Activated T-cell treated with anti-CD3 and anti-CD28 coated beads for 24 hours (primary cell): ENCODE results near the gene RPS6KA5.
"Not testable (repeated sequence)": the region's sequence is repeated elsewhere in the genome, so short reads cannot be mapped to it uniquely, and the experiment has no call there.

Experiments
- DNase-seq: peaks from one replicate; pipeline ENCODE4 v3.0.0-alpha.2; 2020; ENCODE audit warnings: low read depth

The RPS6KA5 gene

GRCh38 chr14:91065266-91065665 lies 4.8 kb upstream of the RPS6KA5 start:
- no peak for DNase-seq

- no peak for DNase-seq
Measured at GRCh38 chr14:91063119-91063518, 2.7 kb upstream of the RPS6KA5 start.

DNA sequence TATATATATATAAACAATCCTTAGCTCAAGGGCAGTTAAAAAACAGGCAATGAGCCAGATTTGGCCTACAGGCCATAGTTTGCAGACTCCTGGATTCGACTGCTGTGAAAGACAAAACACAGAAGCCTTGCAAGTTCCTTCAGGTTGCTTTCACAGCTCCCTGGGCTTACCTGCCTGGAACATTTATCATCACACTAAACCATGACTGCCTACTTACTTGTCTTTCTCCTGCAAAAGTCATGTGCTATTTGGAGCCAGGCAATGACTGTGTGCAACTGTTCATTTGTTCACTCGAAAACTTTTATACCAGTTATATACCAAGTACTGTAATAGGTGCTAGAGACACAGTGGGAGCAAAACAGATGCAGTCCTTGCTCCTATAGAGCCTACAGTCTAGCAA lies 2.2 kb upstream of the RPS6KA5 start:
- DNase-seq = no peak

DNA sequence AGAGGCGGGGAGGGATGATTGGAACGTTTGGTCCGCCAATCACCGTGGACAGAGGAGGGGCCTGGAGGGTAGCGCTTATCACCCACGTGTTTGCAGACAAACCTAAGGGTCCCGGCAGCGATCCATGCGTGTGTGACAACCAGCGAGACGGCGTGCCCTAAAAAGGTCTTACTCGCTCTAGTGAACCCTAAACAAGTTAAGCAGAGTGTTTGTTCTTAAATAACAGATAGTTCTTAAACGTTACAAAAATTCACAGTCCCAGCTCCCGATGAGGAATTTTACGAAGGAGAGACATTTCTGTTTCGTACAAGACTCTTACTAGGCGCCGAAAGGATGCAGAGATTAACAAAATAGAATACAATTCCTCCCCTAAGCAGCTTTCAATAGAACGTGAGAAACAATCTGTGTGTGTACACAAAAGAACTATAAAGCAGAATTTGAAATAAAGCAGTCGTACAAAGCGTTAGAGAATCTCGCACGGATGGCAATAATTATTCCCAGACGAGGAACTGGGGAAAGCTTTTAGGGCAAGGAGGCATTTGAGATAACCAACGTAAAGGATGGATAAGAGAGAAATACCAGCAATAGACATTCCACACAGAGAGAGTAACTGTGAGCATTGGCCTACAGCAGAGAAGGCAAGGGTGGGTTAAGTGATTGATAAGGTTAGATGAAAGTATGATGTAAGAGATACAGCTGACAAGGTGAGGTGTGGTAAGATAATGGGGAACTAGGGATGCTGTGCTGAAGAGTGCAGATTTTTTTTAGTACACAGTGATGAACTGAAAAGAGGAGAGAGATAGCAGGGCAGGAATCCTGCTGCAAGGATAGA lies 831 bp upstream of the RPS6KA5 start:
- DNase-seq = no peak

GRCh38 chr14:91059576-91060350 lies 678 bp downstream of the RPS6KA5 start:
- DNase-seq = peak; percentile 38

DNA sequence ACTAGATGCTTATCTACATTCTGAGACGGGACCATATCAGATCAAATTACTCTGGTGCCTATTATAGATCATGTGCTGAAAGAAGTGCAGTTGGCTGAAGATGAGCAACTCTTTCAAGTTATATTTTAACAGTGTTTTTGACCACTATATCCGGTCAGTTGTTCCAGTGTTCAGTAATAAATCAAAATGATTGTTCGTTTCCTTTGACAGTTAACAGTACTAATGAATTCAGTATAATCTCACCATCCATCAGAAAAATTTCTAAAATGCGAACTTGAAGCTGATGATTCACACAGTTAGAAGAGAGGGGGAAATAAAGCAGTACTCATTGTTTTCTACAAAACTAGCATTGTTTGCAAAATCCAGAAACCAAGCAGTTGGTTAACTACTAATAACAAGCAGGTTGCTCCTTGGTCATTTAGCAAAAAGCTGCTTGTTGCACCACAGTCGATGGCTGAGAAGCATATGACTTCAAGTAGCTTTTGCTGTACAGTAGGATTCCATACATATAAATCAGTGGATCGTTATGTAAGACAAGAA lies 2.3 kb downstream of the RPS6KA5 start:
- no peak for DNase-seq

DNA sequence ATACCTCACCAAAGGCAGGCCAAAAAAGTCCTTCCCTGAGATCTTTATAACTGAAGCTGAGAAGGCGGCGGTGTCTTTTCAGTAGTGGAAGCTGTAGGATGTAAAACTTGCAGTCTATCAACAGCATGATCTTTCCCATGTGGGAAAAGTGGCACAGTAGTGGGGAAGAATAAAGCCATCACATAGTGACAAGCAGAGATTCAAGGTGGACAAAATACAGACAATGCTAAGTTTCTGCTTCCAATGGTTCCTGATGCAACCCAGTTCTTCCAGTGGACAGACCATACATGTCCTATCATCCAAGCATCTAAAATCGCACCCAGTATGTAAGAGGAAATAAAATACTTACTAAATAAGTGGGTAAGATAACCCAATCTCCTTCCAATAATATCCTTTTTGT lies 4.1 kb downstream of the RPS6KA5 start:
- no peak for DNase-seq

DNA sequence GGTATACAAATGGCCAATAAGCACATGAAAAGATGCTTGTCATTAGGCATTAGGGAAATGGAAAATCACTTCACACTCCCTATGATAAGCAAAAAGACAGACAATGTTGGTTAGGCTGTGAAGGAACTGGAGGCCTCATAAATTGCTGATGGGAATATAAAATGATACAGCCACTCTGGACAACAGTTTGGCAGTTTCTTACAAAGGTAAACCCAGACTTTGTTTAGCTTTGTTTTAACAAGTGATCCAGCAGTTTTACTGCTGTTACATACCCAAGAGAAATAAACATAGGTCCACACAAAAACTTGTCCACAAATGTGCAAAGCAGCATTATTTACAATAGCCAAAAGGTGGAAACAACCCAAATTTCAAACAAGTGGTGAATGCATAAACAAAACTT lies 5.4 kb downstream of the RPS6KA5 start:
- DNase-seq = no peak

DNA sequence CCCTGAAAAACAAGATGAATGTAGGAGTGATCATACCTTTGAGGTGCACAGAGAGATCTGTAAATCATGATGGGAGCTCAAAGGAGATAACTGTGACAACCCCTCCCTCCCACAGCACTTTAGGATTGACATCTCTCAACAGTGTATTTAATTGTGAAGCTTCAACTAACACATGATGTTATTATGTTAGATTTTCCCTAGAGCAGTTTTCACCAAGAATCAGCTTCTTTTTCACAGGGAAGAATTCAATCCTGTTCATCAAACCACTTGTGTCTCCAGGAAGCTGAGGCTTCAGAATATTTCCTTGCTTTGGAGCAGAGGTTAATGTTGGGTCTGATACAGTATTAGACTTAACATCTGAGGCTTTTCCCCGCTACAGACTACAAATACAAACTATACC lies 11.8 kb downstream of the RPS6KA5 start:
- no peak for DNase-seq

- no peak for DNase-seq
Measured at GRCh38 chr14:91048265-91048664, 12.2 kb downstream of the RPS6KA5 start.

DNA sequence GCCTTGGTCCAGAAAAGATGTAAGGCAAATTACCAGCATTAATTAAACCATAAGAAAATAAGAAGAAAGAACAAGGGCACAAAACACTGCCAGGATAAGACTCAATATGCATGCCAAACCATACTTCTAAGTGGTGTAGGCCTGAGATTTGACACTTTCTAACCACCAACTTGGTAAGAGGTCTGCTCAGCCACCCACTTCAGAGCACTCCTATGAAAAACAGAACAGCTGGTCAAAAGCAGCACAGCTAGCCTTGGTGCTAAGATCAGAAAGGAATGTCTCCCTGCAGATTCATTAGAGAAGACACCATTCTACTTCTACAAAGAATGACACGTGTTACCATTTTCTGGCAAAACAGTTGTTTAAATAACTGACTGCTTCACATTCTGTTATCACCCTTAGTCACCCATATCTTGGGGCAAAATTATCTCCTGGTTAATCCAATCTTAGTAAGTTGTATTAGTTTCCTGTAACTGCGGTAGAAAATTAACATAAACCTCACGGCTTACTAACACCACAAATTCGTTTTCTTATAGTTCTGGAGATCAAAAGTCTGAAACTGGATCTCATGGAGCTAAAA lies 13.2 kb downstream of the RPS6KA5 start:
- no peak for DNase-seq

- no peak for DNase-seq
Measured at GRCh38 chr14:91046488-91047072, 13.9 kb downstream of the RPS6KA5 start.

DNA sequence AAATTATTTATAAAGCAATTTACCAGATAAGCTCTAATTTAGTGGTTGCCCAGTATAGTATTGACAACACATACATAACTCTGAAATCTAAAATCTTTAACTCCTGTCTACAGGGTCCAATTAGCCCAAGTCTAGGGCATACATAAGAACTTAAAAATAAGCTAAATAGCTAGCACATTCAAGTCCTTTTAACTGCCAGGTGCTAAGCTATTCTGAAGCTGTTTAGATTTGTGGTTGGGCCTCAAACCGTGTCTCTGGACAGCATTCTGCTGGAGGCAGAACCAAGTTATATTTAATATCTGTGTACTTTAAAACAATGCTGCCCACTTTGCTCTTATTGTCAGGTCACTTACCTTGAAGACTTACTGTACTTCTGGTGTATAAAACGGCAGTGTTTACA lies 19.0 kb downstream of the RPS6KA5 start:
- no peak for DNase-seq

GRCh38 chr14:91040545-91040944 lies 19.9 kb downstream of the RPS6KA5 start:
- no peak for DNase-seq

DNA sequence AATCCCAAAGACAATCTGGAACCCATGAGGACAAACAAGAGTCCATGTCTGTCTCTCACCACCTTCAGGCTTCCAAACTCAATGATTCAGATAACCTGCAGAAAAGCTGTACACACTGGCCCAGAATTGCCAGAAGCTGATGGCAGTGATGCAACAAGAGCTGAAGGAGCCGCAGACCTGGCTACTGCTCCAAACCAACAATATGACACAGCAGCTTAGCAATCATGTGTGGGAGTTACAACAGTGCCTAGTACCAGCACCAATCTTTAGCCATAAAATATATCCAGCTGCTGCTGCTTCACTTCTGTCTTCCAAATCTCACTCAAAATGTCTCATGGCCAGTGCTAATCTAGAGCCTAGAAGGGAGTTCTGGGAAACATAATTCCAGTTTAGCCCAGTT lies 22.0 kb downstream of the RPS6KA5 start:
- no peak for DNase-seq

GRCh38 chr14:91036741-91037469 lies 23.5 kb downstream of the RPS6KA5 start:
- DNase-seq = no peak

- DNase-seq = no peak
Measured at GRCh38 chr14:91035855-91036254, 24.6 kb downstream of the RPS6KA5 start.

- not testable (repeated sequence) for DNase-seq
Measured at GRCh38 chr14:91034379-91034778, 26.1 kb downstream of the RPS6KA5 start.

GRCh38 chr14:91032248-91032647 lies 28.2 kb downstream of the RPS6KA5 start:
- DNase-seq = no peak

GRCh38 chr14:91031666-91032065 lies 28.8 kb downstream of the RPS6KA5 start:
- no peak for DNase-seq

- DNase-seq = no peak
Measured at GRCh38 chr14:91029456-91030217, 30.8 kb downstream of the RPS6KA5 start.
